C1 segment of cervical spinal cord (tissue), 14 donors: ENCODE data around the gene CNKSR2.

Source experiments
- DNase-seq, 14 donors: peaks; one replicate each; lab custom pipeline; 2025; lab: John Stamatoyannopoulos, UW

CNKSR2 gene

DNA sequence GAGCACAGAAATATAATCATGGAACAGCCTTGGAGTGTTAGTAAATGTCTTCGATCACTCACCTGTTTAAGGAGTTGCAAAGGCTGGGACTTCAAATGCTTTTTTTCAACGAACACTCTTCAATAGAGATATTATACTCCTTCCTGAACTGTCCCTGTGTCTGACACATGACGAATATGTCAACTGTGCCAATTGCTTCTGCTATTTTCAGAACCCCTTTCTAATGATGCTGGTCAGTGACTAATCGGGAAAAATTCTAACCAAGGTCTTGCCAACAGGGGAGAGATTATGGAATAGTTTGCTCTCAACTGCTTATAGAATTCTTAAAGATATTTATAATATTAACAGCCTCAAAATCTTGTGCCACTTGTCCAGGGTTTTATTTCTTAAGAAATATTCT, 292.5 kb downstream of the CNKSR2 start:
- no peak for DNase-seq

DNA sequence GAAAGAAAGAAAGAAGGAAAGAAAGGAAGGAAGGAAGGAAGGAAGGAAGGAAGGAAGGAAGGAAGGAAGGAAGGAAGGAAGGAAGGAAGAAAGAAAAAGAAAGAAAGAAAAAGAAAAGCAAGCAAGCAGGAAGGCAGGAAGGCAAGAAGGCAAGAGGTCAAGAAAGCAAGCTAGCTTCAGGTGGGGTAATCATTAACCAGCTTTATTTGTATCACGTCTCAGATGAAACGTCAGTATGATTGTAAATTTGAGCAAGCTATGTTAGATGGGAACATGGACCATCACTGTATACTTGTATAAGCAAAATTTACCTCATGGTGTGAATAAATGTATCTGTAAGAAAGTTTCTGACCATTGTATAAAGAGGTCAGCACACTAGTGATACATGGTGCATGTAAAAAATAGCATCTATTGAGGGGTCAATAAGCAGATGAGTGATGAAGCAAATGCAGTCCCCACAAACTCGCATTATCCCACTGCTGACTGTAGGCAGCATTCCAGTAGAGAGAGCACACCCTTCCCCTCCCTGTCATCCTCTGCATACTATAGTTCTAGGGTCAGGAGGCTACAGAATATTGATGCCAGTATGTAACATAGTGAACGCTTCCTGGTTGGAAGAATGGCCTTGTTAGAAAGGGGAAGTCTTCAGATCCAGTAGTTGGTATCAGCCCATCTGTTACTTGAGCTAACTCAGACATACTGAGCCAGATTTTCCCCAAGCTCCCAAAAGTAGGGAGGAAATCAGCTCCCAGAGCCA, 300.4 kb downstream of the CNKSR2 start:
- no peak for DNase-seq

DNA sequence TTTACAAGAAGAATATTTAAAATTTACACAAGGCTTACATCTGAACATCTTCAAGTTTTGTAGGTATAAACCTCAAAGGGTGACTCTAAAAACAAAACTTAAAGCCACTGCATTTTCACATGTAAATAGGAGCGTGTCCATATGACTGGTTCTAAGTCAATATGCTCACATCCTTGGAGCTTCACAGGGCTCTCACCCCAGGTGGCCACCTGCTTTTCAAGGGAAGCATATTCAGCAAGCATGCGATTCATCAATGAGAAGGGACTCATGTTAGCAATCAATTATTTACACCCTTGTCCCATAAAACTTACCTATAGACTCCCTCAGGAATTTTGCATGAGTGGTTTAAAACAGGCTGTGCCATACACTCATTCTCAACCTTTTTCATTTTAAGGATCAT, 301.7 kb downstream of the CNKSR2 start:
- no peak for DNase-seq

DNA sequence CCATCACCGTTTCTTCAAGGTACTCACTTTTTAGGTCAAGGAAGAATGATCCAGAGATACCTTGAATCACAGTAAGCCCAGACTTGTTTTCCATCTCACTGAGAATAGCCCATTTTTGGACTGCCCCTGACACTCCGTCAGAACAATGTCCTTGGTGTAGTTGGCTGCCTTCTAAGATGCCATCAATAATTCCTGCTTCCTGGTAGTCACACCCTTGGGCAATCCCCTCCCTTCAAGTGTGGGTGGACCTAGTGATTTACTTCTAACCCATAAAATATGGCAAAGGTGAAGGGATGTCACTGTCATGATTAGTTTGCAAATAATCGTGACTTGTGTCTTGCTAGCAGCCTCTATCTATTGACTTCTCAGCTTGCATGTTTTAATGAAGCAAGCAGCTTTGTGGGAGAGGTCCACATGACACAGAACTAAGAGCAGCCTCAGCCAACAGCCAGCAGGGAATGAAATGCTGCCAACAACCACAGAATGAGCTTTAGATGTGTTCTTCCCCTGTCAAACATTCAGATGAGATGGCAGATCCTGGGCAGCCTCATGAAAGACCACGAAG, 303.9 kb downstream of the CNKSR2 start:
- DNase-seq = no peak

DNA sequence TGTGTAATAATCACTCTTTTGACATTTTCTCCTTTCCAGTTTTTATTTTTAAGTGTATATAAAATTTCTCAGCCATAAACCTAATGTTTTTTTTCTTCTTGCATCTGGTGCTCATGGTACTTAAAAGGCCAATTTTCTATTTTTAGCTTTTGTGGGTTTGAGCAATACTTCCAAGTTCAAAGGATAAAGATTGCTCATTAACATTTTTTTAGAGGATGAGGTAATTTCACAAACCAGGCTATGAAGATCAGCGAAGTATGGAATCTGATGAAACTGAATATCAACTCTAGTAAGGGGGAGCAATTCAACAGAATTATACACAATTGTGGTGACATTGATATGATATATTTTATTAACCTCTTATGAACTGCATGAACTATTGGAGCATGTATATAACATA, 309.7 kb downstream of the CNKSR2 start:
- DNase-seq = no peak

DNA sequence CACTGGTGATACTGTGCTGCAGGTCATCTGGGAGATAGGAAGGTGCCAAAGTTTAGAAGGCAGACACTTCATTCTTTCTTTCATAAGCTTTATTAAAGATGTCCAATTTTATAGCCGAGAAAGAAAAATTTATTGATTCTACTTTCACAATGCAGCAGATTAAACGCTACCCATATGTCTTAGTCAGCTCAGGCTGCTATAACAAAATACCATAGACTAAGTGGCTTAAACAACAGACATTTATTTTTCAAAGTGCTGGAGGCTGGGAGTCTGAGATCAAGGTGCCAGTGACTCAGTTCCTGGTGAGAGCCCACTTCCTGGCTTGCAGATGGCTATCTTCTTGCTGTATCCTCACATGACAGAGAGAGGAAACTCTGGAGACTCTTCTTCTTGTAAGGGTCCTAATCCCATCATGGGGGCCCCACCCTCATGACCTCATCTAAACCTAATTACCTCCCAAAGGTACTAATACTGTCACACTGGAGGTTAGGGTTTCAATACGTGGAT, 317.3 kb downstream of the CNKSR2 start:
- no peak for DNase-seq

DNA sequence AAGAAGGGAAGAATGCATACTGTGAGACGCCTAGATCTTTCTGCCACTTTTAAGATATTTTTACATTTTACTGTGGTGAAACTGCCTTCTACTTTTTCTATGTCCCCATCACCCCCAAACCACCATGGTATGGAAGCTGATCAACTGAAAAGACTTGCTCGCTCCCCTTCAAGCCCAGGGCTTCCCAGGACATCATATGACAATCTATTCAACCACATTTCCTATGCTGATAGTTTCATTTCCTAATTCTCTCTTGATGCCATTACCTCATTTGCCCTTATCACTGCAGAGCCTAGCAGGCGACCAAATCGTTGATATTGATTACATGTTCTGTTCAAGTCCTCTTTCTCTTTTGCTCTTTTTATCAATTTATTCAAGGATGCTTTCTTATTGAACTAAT, 324.1 kb downstream of the CNKSR2 start:
- no peak for DNase-seq

DNA sequence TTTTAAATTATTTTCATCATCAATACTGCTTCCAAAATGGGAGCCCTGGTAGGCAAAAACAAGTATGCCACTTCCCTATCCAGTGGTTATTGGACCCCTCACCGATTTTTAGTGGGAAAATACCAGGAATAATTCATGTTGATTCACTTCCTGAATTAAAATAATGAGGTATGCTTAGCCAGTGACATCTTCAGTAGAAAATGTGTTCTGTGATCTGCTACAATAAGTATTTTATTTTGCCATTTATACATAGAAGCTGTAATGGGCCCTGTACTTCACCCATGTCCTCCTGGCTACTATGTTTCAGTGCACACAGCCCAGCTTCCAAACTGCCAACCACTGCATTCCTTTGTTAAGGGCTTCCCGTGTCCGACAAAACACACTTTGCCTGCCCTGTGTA, 324.9 kb downstream of the CNKSR2 start:
- DNase-seq = no peak

DNA sequence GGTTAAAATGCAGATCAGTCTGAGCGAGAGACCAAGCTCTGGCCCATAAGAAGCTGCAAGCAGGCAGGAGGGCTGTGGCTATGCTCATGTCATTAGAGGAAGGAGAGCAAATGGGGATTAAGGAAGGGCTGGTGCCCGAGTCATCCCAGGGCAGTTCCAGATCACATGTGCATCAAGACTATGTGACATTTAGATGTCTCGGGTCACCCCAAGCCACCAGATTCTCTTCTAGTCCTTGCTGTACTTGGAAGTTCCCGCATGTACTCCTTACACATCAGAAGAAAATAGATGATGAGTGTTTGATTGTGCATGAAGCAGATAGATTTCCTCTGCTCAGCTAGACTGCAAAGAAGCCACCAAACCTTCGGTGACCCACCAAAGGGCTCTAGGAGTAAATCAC, 326.1 kb downstream of the CNKSR2 start:
- no peak for DNase-seq

DNA sequence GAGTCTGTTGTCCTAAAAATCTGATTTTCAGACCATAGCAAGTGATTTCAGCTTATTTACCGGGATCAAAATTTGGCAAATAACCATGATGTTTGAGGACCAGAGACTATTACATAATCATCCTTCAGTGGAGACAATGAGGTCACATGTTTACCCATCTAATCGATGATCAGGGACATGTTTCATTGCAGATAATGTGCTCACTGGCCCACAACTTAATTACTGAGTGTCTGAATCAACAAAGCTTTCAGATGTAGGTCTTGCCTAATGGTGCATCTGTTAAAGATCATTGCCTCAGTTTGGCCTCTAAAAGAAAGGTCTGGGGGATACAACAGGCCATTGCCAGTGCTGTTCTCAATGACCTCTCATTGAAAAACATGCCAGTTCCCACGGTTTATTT, 326.7 kb downstream of the CNKSR2 start:
- DNase-seq = no peak

DNA sequence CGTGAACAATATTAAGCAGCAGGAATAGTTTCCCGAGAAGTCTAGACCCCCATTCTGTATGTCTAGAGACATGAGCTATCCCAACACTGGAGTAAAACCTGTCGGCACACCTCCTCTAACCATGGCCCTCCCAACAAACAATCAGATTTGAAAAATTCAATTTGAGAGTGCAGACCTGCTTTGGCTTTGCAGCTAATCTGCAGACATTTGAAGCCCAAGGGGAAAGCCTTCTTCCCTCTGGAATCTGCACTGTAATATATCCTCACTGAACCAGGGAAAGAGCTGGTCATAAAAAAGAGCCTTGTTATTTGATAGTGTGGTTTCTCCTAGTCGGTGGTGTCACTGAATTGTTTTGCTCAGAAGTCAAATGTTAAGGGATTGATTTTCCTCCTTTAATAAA, 328.5 kb downstream of the CNKSR2 start:
- no peak for DNase-seq
